Nephron (organoid): ENCODE measurements around the gene ISCU.

Experiments
- H3K27ac Mint-ChIP-seq, 3 experiments: 2 replicates each; pipeline ENCODE4 v1.8.0; 2020; ENCODE audit warnings: mixed read lengths in 3 of 3, mild to moderate bottlenecking in 2 of 3, moderate library complexity in 1 of 3
- H3K27me3 Mint-ChIP-seq: 2 replicates; pipeline ENCODE4 v1.8.0; 2021; ENCODE audit warnings: low read depth, mild to moderate bottlenecking, moderate library complexity, mixed read lengths
- H3K36me3 Mint-ChIP-seq: 2 replicates; pipeline ENCODE4 v1.8.0; 2020; ENCODE audit warnings: low read depth, mixed read lengths
- H3K4me1 Mint-ChIP-seq: 2 replicates; pipeline ENCODE4 v1.8.0; 2020; ENCODE audit warnings: mixed read lengths
- H3K4me3 Mint-ChIP-seq, 3 experiments: 2 replicates each; pipeline ENCODE4 v1.8.0; 2020; ENCODE audit warnings: mild to moderate bottlenecking in 3 of 3, mixed read lengths in 3 of 3, moderate library complexity in 2 of 3
- H3K9me3 Mint-ChIP-seq: 2 replicates; pipeline ENCODE4 v1.8.0; 2020; ENCODE audit warnings: mixed read lengths
- CTCF ChIP-seq, 3 experiments: fragments of 200-600 bp; sonication (generic); IDR thresholded peaks; one replicate each; pipeline ENCODE4 v1.5.0; 2021; ENCODE audit warnings: antibody characterized with exemption in 3 of 3; ENCODE audit not compliant: unreplicated experiment in 3 of 3

Gene ISCU

GRCh38 chr12:108591267-108591980, 29.0 kb downstream of the ISCU start:
- Mint-ChIP-seq H3K4me3 (peak overlapping the region in 2 of 3 experiments; percentile 6 to 64), H3K4me1 (peaks cover 38% of the 10 kb centered on the region), H3K36me3 (no peaks in the 10 kb centered on the region), H3K27me3 (no peaks in the 10 kb centered on the region), H3K9me3 (no peaks in the 10 kb centered on the region), H3K27ac (peak overlapping the region; percentile 77 to 98 (median 98))
- no peak for TF ChIP-seq CTCF (IDR thresholded peaks at IDR 0.05; ENCODE audit: unreplicated experiment in 3 of 3)

GRCh38 chr12:108592033-108592909, 29.9 kb downstream of the ISCU start:
- Mint-ChIP-seq H3K27ac (peak overlapping the region; percentile 14 to 62 (median 54)), H3K27me3 (no peaks in the 10 kb centered on the region), H3K4me1 (peaks cover 38% of the 10 kb centered on the region), H3K9me3 (no peaks in the 10 kb centered on the region), H3K4me3 (peak overlapping the region in 1 of 3 experiments; percentile 60), H3K36me3 (no peaks in the 10 kb centered on the region)
- no peak for TF ChIP-seq CTCF (IDR thresholded peaks at IDR 0.05; ENCODE audit: unreplicated experiment in 3 of 3)

GRCh38 chr12:108594323-108594903, 32.0 kb downstream of the ISCU start:
- no peak for TF ChIP-seq CTCF (IDR thresholded peaks at IDR 0.05; ENCODE audit: unreplicated experiment in 3 of 3)

GRCh38 chr12:108594960-108595710, 32.7 kb downstream of the ISCU start:
- TF ChIP-seq CTCF (IDR thresholded peaks at IDR 0.05; ENCODE audit: unreplicated experiment in 3 of 3): no peak
- H3K27ac Mint-ChIP-seq: no peak overlapping the region
- H3K4me3 Mint-ChIP-seq: no peak overlapping the region
- peaks cover 1% of the 10 kb centered on the region for H3K27me3 Mint-ChIP-seq
- H3K9me3 Mint-ChIP-seq: no peaks in the 10 kb centered on the region
- H3K4me1 Mint-ChIP-seq: peaks cover 21% of the 10 kb centered on the region
- H3K36me3 Mint-ChIP-seq: no peaks in the 10 kb centered on the region

More at GRCh38 chr12:108594323-108594903, 32.0 kb downstream of the ISCU start:
- Mint-ChIP-seq H3K4me3 (peak overlapping the region in 2 of 3 experiments; percentile 26 to 48), H3K9me3 (no peaks in the 10 kb centered on the region), H3K4me1 (peaks cover 28% of the 10 kb centered on the region), H3K27ac (no peak overlapping the region), H3K36me3 (no peaks in the 10 kb centered on the region), H3K27me3 (no peaks in the 10 kb centered on the region)

GRCh38 chr12:108595711-108596647, 33.6 kb downstream of the ISCU start:
- Mint-ChIP-seq H3K27me3 (peaks cover 3% of the 10 kb centered on the region), H3K27ac (no peak overlapping the region), H3K4me3 (no peak overlapping the region), H3K9me3 (no peaks in the 10 kb centered on the region), H3K36me3 (no peaks in the 10 kb centered on the region), H3K4me1 (peaks cover 15% of the 10 kb centered on the region)
- TF ChIP-seq CTCF (IDR thresholded peaks at IDR 0.05; ENCODE audit: unreplicated experiment in 3 of 3): no peak
